Prostate gland (tissue), 2 donors: ENCODE data around the gene SPCS3.

ENCODE experiments used
- POLR2A ChIP-seq: fragments of 450-650 bp; IDR thresholded peaks from one replicate; pipeline ENCODE4 v1.6.1; 2016; ENCODE audit warnings: antibody characterized with exemption, mild to moderate bottlenecking
- TF ChIP-seq, protein P1 (sequence below), 4 experiments: fragments of 200-600 bp in 2 of 4; fragments of 450-650 bp in 2 of 4; sonication (generic) in 2 of 4; IDR thresholded peaks; 1 replicate in 3 of 4; 2 replicates in 1 of 4; pipeline ENCODE4 v1.5.1; 2016 to 2019; ENCODE audit warnings: antibody characterized with exemption in 4 of 4, mild to moderate bottlenecking in 2 of 4, moderate library complexity in 2 of 4

DNA sequence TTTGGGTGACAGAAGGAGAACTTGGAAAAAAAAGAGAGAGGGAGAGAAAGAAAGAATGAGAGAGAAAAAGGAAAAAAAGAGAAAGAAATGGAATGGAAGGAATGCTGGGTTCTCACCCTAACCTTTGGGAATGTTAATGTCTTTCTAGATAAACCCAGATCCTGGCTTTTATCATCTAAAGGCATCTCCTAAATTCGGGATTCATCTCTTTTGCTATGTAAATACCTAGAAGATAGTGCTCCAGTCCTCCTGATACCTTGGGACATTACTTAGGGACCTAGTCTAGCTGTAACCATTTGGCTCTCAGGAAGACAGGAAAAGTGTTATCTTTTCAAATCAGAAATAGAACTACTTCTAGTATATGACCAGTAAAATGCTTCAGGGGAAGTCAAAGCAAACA, 15.8 kb upstream of the SPCS3 start:
- TF ChIP-seq POLR2A: no peak
- TF ChIP-seq, protein P1, sequence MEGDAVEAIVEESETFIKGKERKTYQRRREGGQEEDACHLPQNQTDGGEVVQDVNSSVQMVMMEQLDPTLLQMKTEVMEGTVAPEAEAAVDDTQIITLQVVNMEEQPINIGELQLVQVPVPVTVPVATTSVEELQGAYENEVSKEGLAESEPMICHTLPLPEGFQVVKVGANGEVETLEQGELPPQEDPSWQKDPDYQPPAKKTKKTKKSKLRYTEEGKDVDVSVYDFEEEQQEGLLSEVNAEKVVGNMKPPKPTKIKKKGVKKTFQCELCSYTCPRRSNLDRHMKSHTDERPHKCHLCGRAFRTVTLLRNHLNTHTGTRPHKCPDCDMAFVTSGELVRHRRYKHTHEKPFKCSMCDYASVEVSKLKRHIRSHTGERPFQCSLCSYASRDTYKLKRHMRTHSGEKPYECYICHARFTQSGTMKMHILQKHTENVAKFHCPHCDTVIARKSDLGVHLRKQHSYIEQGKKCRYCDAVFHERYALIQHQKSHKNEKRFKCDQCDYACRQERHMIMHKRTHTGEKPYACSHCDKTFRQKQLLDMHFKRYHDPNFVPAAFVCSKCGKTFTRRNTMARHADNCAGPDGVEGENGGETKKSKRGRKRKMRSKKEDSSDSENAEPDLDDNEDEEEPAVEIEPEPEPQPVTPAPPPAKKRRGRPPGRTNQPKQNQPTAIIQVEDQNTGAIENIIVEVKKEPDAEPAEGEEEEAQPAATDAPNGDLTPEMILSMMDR (IDR thresholded peaks at IDR 0.05): no peak
